HG02798 (cell line): ENCODE results near the gene TRIM17.

Source experiments
- ATAC-seq: cut with Tn5 transposase; IDR thresholded peaks from one replicate; pipeline ENCODE4 v1.9.1; 2021; ENCODE audit warnings: mild to moderate bottlenecking; ENCODE audit not compliant: unreplicated experiment, poor library complexity

The TRIM17 gene

GRCh38 chr1:228370941-228371740, 45.5 kb downstream of the TRIM17 start:
- ATAC-seq = no peak

- no peak for ATAC-seq
These were observed 46.2 kb downstream of the TRIM17 start for GRCh38 chr1:228370439-228370940.

- ATAC-seq = no peak
These were observed 46.8 kb downstream of the TRIM17 start for GRCh38 chr1:228369608-228370438.

GRCh38 chr1:228368801-228369607, 47.7 kb downstream of the TRIM17 start:
- ATAC-seq = no peak

GRCh38 chr1:228367798-228368791, 48.6 kb downstream of the TRIM17 start:
- no peak for ATAC-seq

GRCh38 chr1:228366866-228367741, 49.6 kb downstream of the TRIM17 start:
- no peak for ATAC-seq

GRCh38 chr1:228366062-228366865, 50.4 kb downstream of the TRIM17 start:
- no peak for ATAC-seq

- ATAC-seq = no peak
These were observed 51.2 kb downstream of the TRIM17 start for GRCh38 chr1:228365271-228366061.

GRCh38 chr1:228364706-228365213, 51.9 kb downstream of the TRIM17 start:
- ATAC-seq = no peak

GRCh38 chr1:228364068-228364705, 52.5 kb downstream of the TRIM17 start:
- no peak for ATAC-seq

GRCh38 chr1:228363686-228364067, 53.0 kb downstream of the TRIM17 start:
- no peak for ATAC-seq

- no peak for ATAC-seq
These were observed 53.7 kb downstream of the TRIM17 start for GRCh38 chr1:228362884-228363450.

- ATAC-seq = no peak
These were observed 54.3 kb downstream of the TRIM17 start for GRCh38 chr1:228362141-228362883.

GRCh38 chr1:228361314-228362140, 55.1 kb downstream of the TRIM17 start:
- no peak for ATAC-seq
